Lower leg skin (tissue), 4 donors: ENCODE results near the gene TAF11L7. TPM values are rescaled to one million over a fixed set of nuclear protein-coding genes. Genes with fewer than 3 reads are reported as not detected.
"Not testable (repeated sequence)": the region's sequence is repeated elsewhere in the genome, so short reads cannot be mapped to it uniquely, and the experiment has no call there.

Experiments used
- DNase-seq, 2 donors: peaks; one replicate each; pipeline ENCODE4 v3.0.0-alpha.2; 2019; ENCODE audit warnings: low spot score in 2 of 2
- H3K4me3 ChIP-seq: fragments of 200-600 bp; sonication (generic); 2 replicates; pipeline ENCODE4 v1.5.1; 2017; ENCODE audit warnings: mild to moderate bottlenecking, low read depth; ENCODE audit not compliant: poor library complexity, severe bottlenecking
- POLR2A ChIP-seq, 2 donors: fragments of 450-650 bp; IDR thresholded peaks; one replicate each; pipeline ENCODE4 v1.6.1; 2016 to 2017; ENCODE audit warnings: antibody characterized with exemption in 2 of 2, mild to moderate bottlenecking in 1 of 2, moderate library complexity in 1 of 2
- WGBS, 2 donors: methylation state at CpG; one replicate each; pipeline ENCODE4 v1.1.5; 2018; 5-methylcytosine and 5-hydroxymethylcytosine counted together
- intact Hi-C: fragments of 100-400 bp; cut with DNase I; formaldehyde crosslinking; loops from one replicate; pipeline ENCODE4 v1.15.0; 2023; ENCODE audit warnings: low total_unique reads
- total RNA-seq, 4 donors: library from RNA; depleted of rRNA; stranded (reverse); fragments of >200 nt; gene quantifications; one replicate each; pipeline ENCODE4 v1.1.0, GENCODE V29; 2016
- TF ChIP-seq, protein P1 (sequence below), 3 donors: fragments of 450-650 bp; IDR thresholded peaks; one replicate each; pipeline ENCODE4 v1.5.1; 2016; ENCODE audit warnings: antibody characterized with exemption in 3 of 3, mild to moderate bottlenecking in 3 of 3, moderate library complexity in 2 of 3

TAF11L7 gene
- not detected for total RNA-seq

- DNase-seq, H3K4me3 ChIP-seq, intact Hi-C loops: not testable (repeated sequence)
- no CpG with 5 or more reads among the region's 16 CpGs for WGBS, 2 donors
Measured at GRCh38 chr5:17585658-17586057, at the start of gene TAF11L7. TSS of gene TAF11L7 (minus strand) at chr5:17585758.

GRCh38 chr5:17634160-17634559, 48.6 kb upstream of the TAF11L7 start, which contains the start of gene TAF11L14:
TSS of gene TAF11L14 (plus strand) at chr5:17634460.
- no peak within 1 kb of the TSS for H3K4me3 ChIP-seq
- 70 to 75% methylated on average over 5 of the region's 5 CpGs for WGBS, 2 donors

GRCh38 chr5:17631788-17632187, 46.2 kb upstream of the TAF11L7 start, which contains the start of gene TAF11L13:
TSS of gene TAF11L13 (plus strand) at chr5:17632088.
- intact Hi-C loops, H3K4me3 ChIP-seq, DNase-seq: not testable (repeated sequence)
- WGBS, 2 donors: 92 to 100% methylated on average over 5 to 12 of the region's 12 CpGs

More at GRCh38 chr5:17634160-17634559, 48.6 kb upstream of the TAF11L7 start, which contains the start of gene TAF11L14:
- TF ChIP-seq POLR2A (IDR thresholded peaks at IDR 0.05): no peak
- TF ChIP-seq, protein P1, sequence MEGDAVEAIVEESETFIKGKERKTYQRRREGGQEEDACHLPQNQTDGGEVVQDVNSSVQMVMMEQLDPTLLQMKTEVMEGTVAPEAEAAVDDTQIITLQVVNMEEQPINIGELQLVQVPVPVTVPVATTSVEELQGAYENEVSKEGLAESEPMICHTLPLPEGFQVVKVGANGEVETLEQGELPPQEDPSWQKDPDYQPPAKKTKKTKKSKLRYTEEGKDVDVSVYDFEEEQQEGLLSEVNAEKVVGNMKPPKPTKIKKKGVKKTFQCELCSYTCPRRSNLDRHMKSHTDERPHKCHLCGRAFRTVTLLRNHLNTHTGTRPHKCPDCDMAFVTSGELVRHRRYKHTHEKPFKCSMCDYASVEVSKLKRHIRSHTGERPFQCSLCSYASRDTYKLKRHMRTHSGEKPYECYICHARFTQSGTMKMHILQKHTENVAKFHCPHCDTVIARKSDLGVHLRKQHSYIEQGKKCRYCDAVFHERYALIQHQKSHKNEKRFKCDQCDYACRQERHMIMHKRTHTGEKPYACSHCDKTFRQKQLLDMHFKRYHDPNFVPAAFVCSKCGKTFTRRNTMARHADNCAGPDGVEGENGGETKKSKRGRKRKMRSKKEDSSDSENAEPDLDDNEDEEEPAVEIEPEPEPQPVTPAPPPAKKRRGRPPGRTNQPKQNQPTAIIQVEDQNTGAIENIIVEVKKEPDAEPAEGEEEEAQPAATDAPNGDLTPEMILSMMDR (IDR thresholded peaks at IDR 0.05): no peak
- DNase-seq: no peak
- intact Hi-C loops: no loop called here

DNA sequence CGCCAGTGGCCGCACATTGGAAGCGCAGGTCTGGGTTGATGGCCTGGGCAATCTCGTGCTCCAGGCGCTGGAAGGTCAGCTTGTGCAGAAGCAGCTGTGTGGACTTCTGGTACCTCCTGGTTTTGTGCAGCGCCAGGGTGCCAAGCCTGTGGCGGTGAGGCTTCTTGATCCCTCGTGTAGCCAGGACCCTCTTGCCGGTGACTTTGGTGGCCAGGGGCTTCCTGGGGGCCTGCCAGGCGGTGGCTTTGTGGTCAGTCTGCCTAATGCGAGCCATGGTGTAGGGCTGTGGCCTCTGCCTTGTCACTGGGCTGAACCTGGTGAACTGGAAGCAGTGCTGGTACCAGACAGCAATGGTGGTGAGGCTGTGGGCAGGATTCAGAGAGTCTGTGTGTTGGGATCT, 40.1 kb upstream of the TAF11L7 start:
- DNase-seq: no peak
- 92 to 98% methylated on average over 7 to 8 of the region's 11 CpGs for WGBS, 2 donors
- TF ChIP-seq POLR2A (IDR thresholded peaks at IDR 0.05): no peak
- TF ChIP-seq, protein P1 (IDR thresholded peaks at IDR 0.05): no peak
- intact Hi-C loops: no loop called here
- no peak overlapping the region for H3K4me3 ChIP-seq

DNA sequence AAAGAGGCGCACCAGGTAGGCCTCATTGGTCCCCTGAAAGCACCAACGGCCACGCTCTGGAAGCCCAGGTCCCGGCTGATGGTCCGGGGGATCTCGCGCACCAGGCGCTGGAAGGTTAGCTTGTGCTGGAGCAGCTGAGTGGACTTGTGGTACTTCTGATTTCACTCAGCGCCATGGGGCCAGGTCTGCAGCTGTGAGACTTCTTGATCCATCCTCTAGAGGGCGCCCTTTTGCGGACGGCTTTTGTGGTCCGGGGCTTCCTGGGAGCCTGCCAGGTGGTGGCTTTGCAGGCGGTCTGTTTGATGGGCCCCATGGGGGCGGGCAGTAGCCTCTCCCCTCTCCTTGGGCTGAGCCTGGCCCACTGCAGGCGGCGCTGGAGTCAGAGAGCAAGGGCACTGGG, 35.1 kb upstream of the TAF11L7 start:
- WGBS, 2 donors: 80 to 87% methylated on average over 5 to 15 of the region's 17 CpGs
- intact Hi-C loops: no loop called here
- DNase-seq: no peak
- no peak overlapping the region for H3K4me3 ChIP-seq
- TF ChIP-seq POLR2A (IDR thresholded peaks at IDR 0.05): no peak
- TF ChIP-seq, protein P1 (IDR thresholded peaks at IDR 0.05): no peak

- no peak for DNase-seq
- H3K4me3 ChIP-seq: no peak overlapping the region
- 57 to 60% methylated on average over 3 of the region's 3 CpGs for WGBS, 2 donors
- TF ChIP-seq, protein P1 (IDR thresholded peaks at IDR 0.05): no peak
- TF ChIP-seq POLR2A (IDR thresholded peaks at IDR 0.05): no peak
- intact Hi-C loops: no loop called here
Measured at GRCh38 chr5:17619354-17619753, 33.8 kb upstream of the TAF11L7 start.

GRCh38 chr5:17614872-17615605, 29.5 kb upstream of the TAF11L7 start:
- no peak overlapping the region for H3K4me3 ChIP-seq
- TF ChIP-seq, protein P1 (IDR thresholded peaks at IDR 0.05): no peak
- no peak for TF ChIP-seq POLR2A (IDR thresholded peaks at IDR 0.05)
- 91 to 95% methylated on average over 15 to 17 of the region's 17 CpGs for WGBS, 2 donors
- intact Hi-C loops: no loop called here
- no peak for DNase-seq

- 66 to 67% methylated on average over 2 of the region's 2 CpGs for whole genome bisulfite sequencing, 2 donors
- H3K4me3 ChIP-seq, DNase-seq, intact Hi-C loops: not testable (repeated sequence)
Measured at GRCh38 chr5:17610092-17610491, 24.5 kb upstream of the TAF11L7 start, which contains the start of gene TAF11L12. TSS of gene TAF11L12 (plus strand) at chr5:17610392.

GRCh38 chr5:17607461-17607860, 21.9 kb upstream of the TAF11L7 start:
- DNase-seq, H3K4me3 ChIP-seq, intact Hi-C loops: not testable (repeated sequence)
- WGBS, 2 donors: 82 to 92% methylated on average over 4 of the region's 4 CpGs
